ENCODE measurements around the gene SCFD1.

GRCh38 chr14:30655658-30656057 lies 33.5 kb downstream of the SCFD1 start:
- TF ChIP-seq CTCF (conservative IDR thresholded peaks at IDR 0.05; ENCODE audit: low read length): no peak
- no peak for TF ChIP-seq EZH2phosphoT487 (IDR thresholded peaks at IDR 0.05; ENCODE audit: borderline replicate concordance, low read depth, low read length)
